Measurements from ENCODE around the gene HECTD4.
"Not testable (repeated sequence)": the region's sequence is repeated elsewhere in the genome, so short reads cannot be mapped to it uniquely, and the experiment has no call there.

HECTD4 gene

GRCh38 chr12:112256780-112257179 lies 125.5 kb downstream of the HECTD4 start:
- no peak for DNase-seq

- no peak for DNase-seq
Measured at GRCh38 chr12:112252184-112252583, 130.0 kb downstream of the HECTD4 start.

- not testable (repeated sequence) for DNase-seq
Measured at GRCh38 chr12:112244902-112245301, 137.3 kb downstream of the HECTD4 start.

- no peak for DNase-seq
Measured at GRCh38 chr12:112243255-112244110, 138.7 kb downstream of the HECTD4 start.

GRCh38 chr12:112241176-112241575 lies 141.1 kb downstream of the HECTD4 start:
- DNase-seq: no peak

- DNase-seq: no peak
Measured at GRCh38 chr12:112239881-112240280, 142.3 kb downstream of the HECTD4 start.

GRCh38 chr12:112239020-112239419 lies 143.2 kb downstream of the HECTD4 start:
- no peak for DNase-seq

GRCh38 chr12:112238441-112238840 lies 143.8 kb downstream of the HECTD4 start:
- DNase-seq: no peak

GRCh38 chr12:112236786-112237185 lies 145.4 kb downstream of the HECTD4 start:
- DNase-seq: no peak

- no peak for DNase-seq
Measured at GRCh38 chr12:112236386-112236785, 145.8 kb downstream of the HECTD4 start.

- DNase-seq: no peak
Measured at GRCh38 chr12:112234303-112234702, 147.9 kb downstream of the HECTD4 start.

- no peak for DNase-seq
Measured at GRCh38 chr12:112233242-112233641, 149.0 kb downstream of the HECTD4 start.

GRCh38 chr12:112230136-112230535 lies 152.1 kb downstream of the HECTD4 start:
- no peak for DNase-seq

GRCh38 chr12:112226768-112227167 lies 155.5 kb downstream of the HECTD4 start:
- DNase-seq: no peak

- not testable (repeated sequence) for DNase-seq
Measured at GRCh38 chr12:112220628-112221027, 161.6 kb downstream of the HECTD4 start.

- no peak for DNase-seq
Measured at GRCh38 chr12:112219195-112219594, 163.0 kb downstream of the HECTD4 start.

GRCh38 chr12:112218150-112218549 lies 164.1 kb downstream of the HECTD4 start:
- DNase-seq: no peak

- no peak for DNase-seq
Measured at GRCh38 chr12:112217647-112218046, 164.6 kb downstream of the HECTD4 start.

GRCh38 chr12:112216223-112216622 lies 166.0 kb downstream of the HECTD4 start:
- no peak for DNase-seq

- no peak for DNase-seq
Measured at GRCh38 chr12:112214064-112214463, 168.2 kb downstream of the HECTD4 start.

- no peak for DNase-seq
Measured at GRCh38 chr12:112208301-112208910, 173.8 kb downstream of the HECTD4 start.

GRCh38 chr12:112207397-112207924 lies 174.8 kb downstream of the HECTD4 start:
- DNase-seq: no peak

GRCh38 chr12:112206944-112207343 lies 175.3 kb downstream of the HECTD4 start:
- no peak for DNase-seq

GRCh38 chr12:112199136-112199535 lies 183.1 kb downstream of the HECTD4 start:
- DNase-seq: no peak

All from NCI-H524 (cell line).